ENCODE measurements around the gene IL1RAPL1.

Gene IL1RAPL1

DNA sequence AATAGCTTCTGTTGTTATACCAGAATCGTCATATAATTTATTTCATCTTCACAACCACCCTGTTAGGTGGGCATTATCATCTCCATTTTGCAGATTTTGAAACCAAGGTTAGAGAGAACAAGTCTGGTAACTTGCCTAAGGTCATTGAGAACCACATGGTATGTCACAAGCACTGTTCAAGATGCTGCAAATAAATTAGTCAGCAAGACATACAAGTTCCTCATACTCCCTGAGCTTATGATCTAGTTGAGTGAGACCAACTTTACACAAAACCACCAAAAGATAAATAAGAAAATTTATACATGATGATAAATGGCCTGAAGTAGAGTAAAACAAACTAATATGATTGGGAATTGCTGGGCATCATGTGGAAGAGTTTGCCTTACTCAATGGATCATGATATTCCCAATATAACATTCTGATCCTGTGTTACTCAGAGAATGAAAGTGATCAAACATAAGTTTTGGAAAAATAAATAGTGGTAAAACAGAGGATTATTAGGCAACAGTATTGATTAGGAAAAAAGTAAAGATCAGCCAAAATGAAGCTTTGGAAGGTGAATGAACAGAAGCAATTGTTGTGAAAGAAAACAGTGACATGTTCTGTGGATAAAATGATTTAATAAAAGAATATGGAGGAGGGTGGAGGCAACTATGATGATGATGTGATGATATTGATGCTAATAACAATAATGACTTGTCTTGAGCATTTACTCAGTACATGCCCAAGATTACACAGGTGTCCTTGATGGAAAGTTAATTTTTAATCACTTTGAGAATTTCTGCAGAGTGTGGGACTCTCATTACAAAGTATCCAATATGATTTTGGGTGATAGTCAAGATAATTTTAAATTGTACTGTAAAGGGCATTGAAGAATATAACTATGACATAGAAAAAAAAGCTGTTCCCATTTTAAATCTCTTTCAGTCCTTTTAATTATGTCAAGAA lies 34.1 kb upstream of the IL1RAPL1 start:
- ATAC-seq = no peak
- TF ChIP-seq GLIS3 (CRISPR knock-in tag; IDR thresholded peaks at IDR 0.05) (no peak), ZNF565 (CRISPR knock-in tag; conservative IDR thresholded peaks at IDR 0.05; ENCODE audit: low read depth) (no peak), PPARA (CRISPR knock-in tag; IDR thresholded peaks at IDR 0.05; ENCODE audit: borderline replicate concordance) (no peak), OSR1 (CRISPR knock-in tag; IDR thresholded peaks at IDR 0.05) (no peak), RARB (CRISPR knock-in tag; IDR thresholded peaks at IDR 0.05) (no peak), SNAI2 (CRISPR knock-in tag; IDR thresholded peaks at IDR 0.05) (no peak), ZNF8 (CRISPR knock-in tag; IDR thresholded peaks at IDR 0.05) (no peak), ZC3H10 (CRISPR knock-in tag; IDR thresholded peaks at IDR 0.05) (no peak), BACH2 (CRISPR knock-in tag; IDR thresholded peaks at IDR 0.05; ENCODE audit: borderline replicate concordance) (no peak), TCF4 (CRISPR knock-in tag; IDR thresholded peaks at IDR 0.05; ENCODE audit: borderline replicate concordance) (no peak), ARNTL (CRISPR knock-in tag; IDR thresholded peaks at IDR 0.05; ENCODE audit: borderline replicate concordance, low read depth) (no peak), ZNF70 (CRISPR knock-in tag; IDR thresholded peaks at IDR 0.05) (no peak), ISL1 (CRISPR knock-in tag; IDR thresholded peaks at IDR 0.05) (no peak)
- TF ChIP-seq, protein P1, sequence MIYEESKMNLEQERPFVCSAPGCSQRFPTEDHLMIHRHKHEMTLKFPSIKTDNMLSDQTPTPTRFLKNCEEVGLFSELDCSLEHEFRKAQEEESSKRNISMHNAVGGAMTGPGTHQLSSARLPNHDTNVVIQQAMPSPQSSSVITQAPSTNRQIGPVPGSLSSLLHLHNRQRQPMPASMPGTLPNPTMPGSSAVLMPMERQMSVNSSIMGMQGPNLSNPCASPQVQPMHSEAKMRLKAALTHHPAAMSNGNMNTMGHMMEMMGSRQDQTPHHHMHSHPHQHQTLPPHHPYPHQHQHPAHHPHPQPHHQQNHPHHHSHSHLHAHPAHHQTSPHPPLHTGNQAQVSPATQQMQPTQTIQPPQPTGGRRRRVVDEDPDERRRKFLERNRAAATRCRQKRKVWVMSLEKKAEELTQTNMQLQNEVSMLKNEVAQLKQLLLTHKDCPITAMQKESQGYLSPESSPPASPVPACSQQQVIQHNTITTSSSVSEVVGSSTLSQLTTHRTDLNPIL (CRISPR knock-in tag; IDR thresholded peaks at IDR 0.05; ENCODE audit: low read depth) = no peak
- TF ChIP-seq, protein P2, sequence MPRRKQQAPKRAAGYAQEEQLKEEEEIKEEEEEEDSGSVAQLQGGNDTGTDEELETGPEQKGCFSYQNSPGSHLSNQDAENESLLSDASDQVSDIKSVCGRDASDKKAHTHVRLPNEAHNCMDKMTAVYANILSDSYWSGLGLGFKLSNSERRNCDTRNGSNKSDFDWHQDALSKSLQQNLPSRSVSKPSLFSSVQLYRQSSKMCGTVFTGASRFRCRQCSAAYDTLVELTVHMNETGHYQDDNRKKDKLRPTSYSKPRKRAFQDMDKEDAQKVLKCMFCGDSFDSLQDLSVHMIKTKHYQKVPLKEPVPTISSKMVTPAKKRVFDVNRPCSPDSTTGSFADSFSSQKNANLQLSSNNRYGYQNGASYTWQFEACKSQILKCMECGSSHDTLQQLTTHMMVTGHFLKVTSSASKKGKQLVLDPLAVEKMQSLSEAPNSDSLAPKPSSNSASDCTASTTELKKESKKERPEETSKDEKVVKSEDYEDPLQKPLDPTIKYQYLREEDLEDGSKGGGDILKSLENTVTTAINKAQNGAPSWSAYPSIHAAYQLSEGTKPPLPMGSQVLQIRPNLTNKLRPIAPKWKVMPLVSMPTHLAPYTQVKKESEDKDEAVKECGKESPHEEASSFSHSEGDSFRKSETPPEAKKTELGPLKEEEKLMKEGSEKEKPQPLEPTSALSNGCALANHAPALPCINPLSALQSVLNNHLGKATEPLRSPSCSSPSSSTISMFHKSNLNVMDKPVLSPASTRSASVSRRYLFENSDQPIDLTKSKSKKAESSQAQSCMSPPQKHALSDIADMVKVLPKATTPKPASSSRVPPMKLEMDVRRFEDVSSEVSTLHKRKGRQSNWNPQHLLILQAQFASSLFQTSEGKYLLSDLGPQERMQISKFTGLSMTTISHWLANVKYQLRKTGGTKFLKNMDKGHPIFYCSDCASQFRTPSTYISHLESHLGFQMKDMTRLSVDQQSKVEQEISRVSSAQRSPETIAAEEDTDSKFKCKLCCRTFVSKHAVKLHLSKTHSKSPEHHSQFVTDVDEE (CRISPR knock-in tag; IDR thresholded peaks at IDR 0.05) = no peak
- TF ChIP-seq, protein P3, sequence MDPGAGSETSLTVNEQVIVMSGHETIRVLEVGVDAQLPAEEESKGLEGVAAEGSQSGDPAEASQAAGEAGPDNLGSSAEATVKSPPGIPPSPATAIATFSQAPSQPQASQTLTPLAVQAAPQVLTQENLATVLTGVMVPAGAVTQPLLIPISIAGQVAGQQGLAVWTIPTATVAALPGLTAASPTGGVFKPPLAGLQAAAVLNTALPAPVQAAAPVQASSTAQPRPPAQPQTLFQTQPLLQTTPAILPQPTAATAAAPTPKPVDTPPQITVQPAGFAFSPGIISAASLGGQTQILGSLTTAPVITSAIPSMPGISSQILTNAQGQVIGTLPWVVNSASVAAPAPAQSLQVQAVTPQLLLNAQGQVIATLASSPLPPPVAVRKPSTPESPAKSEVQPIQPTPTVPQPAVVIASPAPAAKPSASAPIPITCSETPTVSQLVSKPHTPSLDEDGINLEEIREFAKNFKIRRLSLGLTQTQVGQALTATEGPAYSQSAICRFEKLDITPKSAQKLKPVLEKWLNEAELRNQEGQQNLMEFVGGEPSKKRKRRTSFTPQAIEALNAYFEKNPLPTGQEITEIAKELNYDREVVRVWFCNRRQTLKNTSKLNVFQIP (CRISPR knock-in tag; IDR thresholded peaks at IDR 0.05; ENCODE audit: borderline replicate concordance, low read depth) = no peak

DNA sequence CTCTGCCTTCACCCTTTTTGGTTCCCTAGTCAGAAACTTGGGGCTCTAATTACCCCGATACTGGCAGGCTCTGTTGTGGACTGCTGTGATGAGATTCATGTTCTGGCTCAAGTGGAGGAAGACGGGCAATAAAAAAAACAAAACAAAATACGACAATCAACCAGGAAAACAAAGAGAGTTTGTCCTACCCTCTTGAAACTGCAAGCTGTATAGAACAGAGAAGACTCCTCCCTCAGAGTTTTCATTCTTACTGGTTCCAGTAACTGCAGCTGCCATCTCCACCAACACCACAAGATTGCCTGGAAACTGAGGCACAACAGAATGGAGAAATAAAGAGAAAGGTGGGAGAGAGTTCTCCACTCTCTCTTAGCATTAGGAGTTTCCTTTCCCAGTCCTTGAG lies 11.1 kb upstream of the IL1RAPL1 start:
- no peak for ATAC-seq
- TF ChIP-seq ZC3H10 (CRISPR knock-in tag; IDR thresholded peaks at IDR 0.05) (no peak), TCF4 (CRISPR knock-in tag; IDR thresholded peaks at IDR 0.05; ENCODE audit: borderline replicate concordance) (no peak), ARNTL (CRISPR knock-in tag; IDR thresholded peaks at IDR 0.05; ENCODE audit: borderline replicate concordance, low read depth) (no peak), ZNF70 (CRISPR knock-in tag; IDR thresholded peaks at IDR 0.05) (no peak)

DNA sequence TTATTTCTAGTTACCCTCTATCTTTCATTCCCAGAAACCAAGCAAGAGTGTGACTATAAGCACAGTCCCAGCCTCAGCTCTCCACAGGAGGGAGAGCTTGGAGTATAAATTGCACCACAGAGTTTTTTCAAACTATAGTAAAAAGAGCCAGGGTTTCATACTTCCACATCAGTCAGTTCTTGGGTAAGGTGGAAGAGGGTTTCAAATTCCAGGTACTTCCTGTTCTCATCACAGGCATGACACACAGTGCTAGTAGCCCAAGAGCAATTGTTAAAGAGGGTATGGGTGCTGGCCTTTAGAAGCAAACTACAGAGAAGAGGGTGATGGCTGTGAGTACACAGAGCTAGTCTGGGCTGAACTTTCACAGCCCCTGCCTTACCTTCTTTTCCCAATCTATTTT lies 5.7 kb upstream of the IL1RAPL1 start:
- no peak for TF ChIP-seq ESRRG (CRISPR knock-in tag; IDR thresholded peaks at IDR 0.05)
- no peak for TF ChIP-seq ZNF70 (CRISPR knock-in tag; IDR thresholded peaks at IDR 0.05)
- no peak for TF ChIP-seq CSDC2 (CRISPR knock-in tag; IDR thresholded peaks at IDR 0.05)
- TF ChIP-seq, protein P3 (CRISPR knock-in tag; IDR thresholded peaks at IDR 0.05; ENCODE audit: borderline replicate concordance, low read depth) = no peak
- no peak for TF ChIP-seq OSR1 (CRISPR knock-in tag; IDR thresholded peaks at IDR 0.05)
- TF ChIP-seq ARNTL (CRISPR knock-in tag; IDR thresholded peaks at IDR 0.05; ENCODE audit: borderline replicate concordance, low read depth) = no peak
- TF ChIP-seq, protein P4, sequence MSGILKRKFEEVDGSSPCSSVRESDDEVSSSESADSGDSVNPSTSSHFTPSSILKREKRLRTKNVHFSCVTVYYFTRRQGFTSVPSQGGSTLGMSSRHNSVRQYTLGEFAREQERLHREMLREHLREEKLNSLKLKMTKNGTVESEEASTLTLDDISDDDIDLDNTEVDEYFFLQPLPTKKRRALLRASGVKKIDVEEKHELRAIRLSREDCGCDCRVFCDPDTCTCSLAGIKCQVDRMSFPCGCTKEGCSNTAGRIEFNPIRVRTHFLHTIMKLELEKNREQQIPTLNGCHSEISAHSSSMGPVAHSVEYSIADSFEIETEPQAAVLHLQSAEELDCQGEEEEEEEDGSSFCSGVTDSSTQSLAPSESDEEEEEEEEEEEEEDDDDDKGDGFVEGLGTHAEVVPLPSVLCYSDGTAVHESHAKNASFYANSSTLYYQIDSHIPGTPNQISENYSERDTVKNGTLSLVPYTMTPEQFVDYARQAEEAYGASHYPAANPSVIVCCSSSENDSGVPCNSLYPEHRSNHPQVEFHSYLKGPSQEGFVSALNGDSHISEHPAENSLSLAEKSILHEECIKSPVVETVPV (CRISPR knock-in tag; IDR thresholded peaks at IDR 0.05) = no peak
- no peak for TF ChIP-seq TCF4 (CRISPR knock-in tag; IDR thresholded peaks at IDR 0.05; ENCODE audit: borderline replicate concordance)
- TF ChIP-seq SNAI2 (CRISPR knock-in tag; IDR thresholded peaks at IDR 0.05) = no peak
- TF ChIP-seq ZNF8 (CRISPR knock-in tag; IDR thresholded peaks at IDR 0.05) = no peak
- TF ChIP-seq ISL1 (CRISPR knock-in tag; IDR thresholded peaks at IDR 0.05) = no peak
- no peak for TF ChIP-seq ZC3H10 (CRISPR knock-in tag; IDR thresholded peaks at IDR 0.05)
- TF ChIP-seq PPARA (CRISPR knock-in tag; IDR thresholded peaks at IDR 0.05; ENCODE audit: borderline replicate concordance) = no peak
- no peak for TF ChIP-seq BACH2 (CRISPR knock-in tag; IDR thresholded peaks at IDR 0.05; ENCODE audit: borderline replicate concordance)
- no peak for TF ChIP-seq ZNF565 (CRISPR knock-in tag; conservative IDR thresholded peaks at IDR 0.05; ENCODE audit: low read depth)
- TF ChIP-seq, protein P5, sequence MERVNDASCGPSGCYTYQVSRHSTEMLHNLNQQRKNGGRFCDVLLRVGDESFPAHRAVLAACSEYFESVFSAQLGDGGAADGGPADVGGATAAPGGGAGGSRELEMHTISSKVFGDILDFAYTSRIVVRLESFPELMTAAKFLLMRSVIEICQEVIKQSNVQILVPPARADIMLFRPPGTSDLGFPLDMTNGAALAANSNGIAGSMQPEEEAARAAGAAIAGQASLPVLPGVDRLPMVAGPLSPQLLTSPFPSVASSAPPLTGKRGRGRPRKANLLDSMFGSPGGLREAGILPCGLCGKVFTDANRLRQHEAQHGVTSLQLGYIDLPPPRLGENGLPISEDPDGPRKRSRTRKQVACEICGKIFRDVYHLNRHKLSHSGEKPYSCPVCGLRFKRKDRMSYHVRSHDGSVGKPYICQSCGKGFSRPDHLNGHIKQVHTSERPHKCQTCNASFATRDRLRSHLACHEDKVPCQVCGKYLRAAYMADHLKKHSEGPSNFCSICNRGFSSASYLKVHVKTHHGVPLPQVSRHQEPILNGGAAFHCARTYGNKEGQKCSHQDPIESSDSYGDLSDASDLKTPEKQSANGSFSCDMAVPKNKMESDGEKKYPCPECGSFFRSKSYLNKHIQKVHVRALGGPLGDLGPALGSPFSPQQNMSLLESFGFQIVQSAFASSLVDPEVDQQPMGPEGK (CRISPR knock-in tag; IDR thresholded peaks at IDR 0.05; ENCODE audit: borderline replicate concordance) = no peak
- TF ChIP-seq ZFP3 (CRISPR knock-in tag; IDR thresholded peaks at IDR 0.05) = no peak
- TF ChIP-seq ZFP30 (CRISPR knock-in tag; IDR thresholded peaks at IDR 0.05) = no peak
- no peak for TF ChIP-seq RARB (CRISPR knock-in tag; IDR thresholded peaks at IDR 0.05)
- no peak for ATAC-seq

All from SK-N-SH treated with all-trans-retinoic acid at 6 μM for 48 hours (cell line).